Activated naive CD4-positive, alpha-beta T cell treated with anti-CD3 and anti-CD28 coated beads for 36 hours (primary cell): Measurements from ENCODE around the gene MYO1E. TPM values are rescaled to one million over a fixed set of nuclear protein-coding genes. Genes with fewer than 3 reads are reported as not detected.

Experiments
- CTCF ChIA-PET: fragments of 350-600 bp; sonication (Branson Sonifier 250); formaldehyde crosslinking; loops from one replicate; lab custom pipeline; 2021; ENCODE audit warnings: antibody characterized with exemption; lab: Charles Lee
- DNase-seq: peaks from one replicate; pipeline ENCODE4 v3.0.0-alpha.2; 2020
- H3K27ac Mint-ChIP-seq: one replicate; pipeline ENCODE4 v1.8.0; 2021; ENCODE audit warnings: mild to moderate bottlenecking, mixed read lengths
- H3K27me3 Mint-ChIP-seq: one replicate; pipeline ENCODE4 v1.8.0; 2021; ENCODE audit warnings: low read depth, mixed read lengths
- H3K36me3 Mint-ChIP-seq: one replicate; pipeline ENCODE4 v1.8.0; 2021; ENCODE audit warnings: low read depth, mixed read lengths
- H3K4me1 Mint-ChIP-seq: one replicate; pipeline ENCODE4 v1.8.0; 2021; ENCODE audit warnings: low read depth, mixed read lengths
- H3K4me3 Mint-ChIP-seq: one replicate; pipeline ENCODE4 v1.8.0; 2021; ENCODE audit warnings: mild to moderate bottlenecking, moderate library complexity, mixed read lengths
- H3K9me3 Mint-ChIP-seq: one replicate; pipeline ENCODE4 v1.8.0; 2021; ENCODE audit warnings: mixed read lengths
- intact Hi-C: fragments of 100-400 bp; cut with micrococcal nuclease; formaldehyde crosslinking; loops from one replicate; pipeline ENCODE4 v1.15.1; 2023
- total RNA-seq, 2 experiments: library from RNA; stranded (reverse); gene quantifications; one replicate each; pipeline ENCODE4 v1.2.3, GENCODE V29; 2021

MYO1E gene
- total RNA-seq, 2 experiments from 2014 or later = 1.4 to 2.9 TPM

DNA sequence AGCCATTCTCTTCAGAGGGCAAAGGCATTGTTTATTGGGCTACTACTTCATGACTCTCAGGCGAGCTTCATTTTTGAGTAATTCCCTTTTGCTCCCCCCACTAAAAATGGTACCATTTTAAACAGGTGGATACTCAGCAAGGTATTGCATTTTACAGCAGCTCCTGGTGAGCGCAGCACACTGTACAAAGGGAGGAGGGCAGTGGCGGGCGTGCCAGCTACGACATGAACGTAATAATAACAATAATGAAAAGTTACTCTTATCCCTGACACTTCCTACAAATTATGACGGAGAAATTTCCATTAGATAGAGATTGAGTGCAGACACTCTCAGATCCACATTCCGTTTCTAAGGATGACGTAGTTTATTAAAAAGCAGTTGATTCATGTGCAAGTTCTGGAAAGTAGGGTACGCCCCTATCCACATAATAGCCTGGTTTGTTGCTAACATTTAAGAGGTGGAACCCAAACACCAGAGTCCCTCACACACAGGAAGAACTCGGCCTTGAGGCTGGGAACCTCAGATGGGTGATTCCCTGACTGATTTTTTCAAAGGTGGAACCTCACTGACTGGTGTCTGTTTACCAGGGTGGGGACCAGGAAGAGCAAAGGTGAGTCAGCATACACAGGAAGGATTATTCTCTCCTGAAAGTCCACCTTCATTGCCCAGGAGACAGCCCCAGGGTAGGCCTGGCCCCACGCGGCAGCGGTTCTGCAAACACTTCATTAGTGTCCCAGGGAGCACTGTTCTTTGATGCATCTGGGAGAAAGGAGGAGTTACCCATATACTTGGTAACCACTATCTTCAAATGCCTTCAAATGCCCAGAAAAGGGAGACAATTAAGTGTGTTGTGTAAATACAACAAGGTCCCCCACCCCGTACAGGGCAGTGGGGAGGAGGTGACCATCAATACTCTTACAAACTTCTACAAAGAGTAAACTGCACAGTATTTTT lies 96.2 kb downstream of the MYO1E start:
- Mint-ChIP-seq H3K4me3 (no peak overlapping the region), H3K9me3 (no peaks in the 10 kb centered on the region), H3K27ac (no peak overlapping the region), H3K4me1 (no peaks in the 10 kb centered on the region), H3K27me3 (peaks cover 2% of the 10 kb centered on the region), H3K36me3 (no peaks in the 10 kb centered on the region)
- intact Hi-C loops = no loop called here
- CTCF ChIA-PET = no interaction called here
- DNase-seq = no peak

- H3K4me3 Mint-ChIP-seq = no peak overlapping the region
- no peaks in the 10 kb centered on the region for H3K4me1 Mint-ChIP-seq
- CTCF ChIA-PET = no interaction called here
- H3K9me3 Mint-ChIP-seq = no peaks in the 10 kb centered on the region
- H3K36me3 Mint-ChIP-seq = no peaks in the 10 kb centered on the region
- H3K27ac Mint-ChIP-seq = no peak overlapping the region
- DNase-seq = no peak
- intact Hi-C loops = no loop called here
- H3K27me3 Mint-ChIP-seq = no peaks in the 10 kb centered on the region
Measured at GRCh38 chr15:59274126-59274970, 98.3 kb downstream of the MYO1E start.

DNA sequence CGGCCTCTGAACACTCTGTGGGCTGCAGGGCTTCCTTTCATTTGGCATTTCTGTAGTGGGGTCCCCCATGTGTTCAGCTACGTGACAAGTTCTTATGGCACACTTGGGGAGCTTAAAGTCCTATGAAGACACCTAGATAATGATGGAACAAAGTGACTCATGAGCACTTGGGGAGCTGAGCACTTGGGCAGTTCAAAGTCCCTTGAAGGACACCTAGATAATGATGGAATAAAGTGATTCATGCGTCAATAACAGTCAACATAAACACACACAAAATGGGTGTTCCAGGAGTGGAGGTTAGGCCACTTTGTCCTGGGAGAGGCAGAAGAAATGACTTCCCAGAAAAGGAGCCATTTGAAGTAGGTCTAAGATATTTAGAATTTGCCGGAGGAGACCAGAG lies 99.4 kb downstream of the MYO1E start:
- no peaks in the 10 kb centered on the region for H3K4me1 Mint-ChIP-seq
- no peak overlapping the region for H3K4me3 Mint-ChIP-seq
- no peaks in the 10 kb centered on the region for H3K9me3 Mint-ChIP-seq
- no peak overlapping the region for H3K27ac Mint-ChIP-seq
- H3K36me3 Mint-ChIP-seq = no peaks in the 10 kb centered on the region
- no peaks in the 10 kb centered on the region for H3K27me3 Mint-ChIP-seq
- intact Hi-C loops = no loop called here
- CTCF ChIA-PET = no interaction called here
- no peak for DNase-seq

DNA sequence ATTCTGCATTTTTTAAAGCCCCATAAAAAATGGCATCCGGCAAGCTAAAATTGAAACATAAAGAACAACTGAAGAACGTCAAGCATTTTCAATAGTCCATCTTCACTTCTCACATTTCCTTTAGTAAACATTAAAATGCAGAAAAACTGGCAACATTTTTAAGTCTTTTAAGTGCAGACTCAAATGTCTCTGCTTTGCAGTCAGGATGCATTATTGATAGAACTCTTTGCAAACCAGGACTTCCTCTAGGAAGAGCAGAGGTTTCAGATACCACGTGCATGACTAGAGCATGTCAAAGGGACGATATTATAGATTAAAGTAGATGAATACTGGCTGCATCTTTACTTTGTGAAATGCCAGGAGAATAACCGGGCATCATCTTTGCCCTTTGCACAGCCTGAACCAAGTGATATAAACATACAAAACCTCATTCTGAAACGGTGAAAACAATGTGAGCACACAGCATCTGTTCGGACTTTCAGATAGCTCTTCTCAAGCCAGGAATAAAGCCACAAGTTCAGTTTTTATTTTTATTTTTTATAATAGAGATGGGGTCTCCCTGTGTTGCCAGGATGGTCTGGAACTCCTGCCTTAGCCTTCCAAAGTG lies 101.0 kb downstream of the MYO1E start:
- no peak for DNase-seq
- H3K4me3 Mint-ChIP-seq = no peak overlapping the region
- CTCF ChIA-PET = interaction anchor here (1.0 to 1.1 kb wide), 2 partner anchors 25 to 221 kb away, joined by 3 to 4 read pairs; no protein-coding TSS in a partner anchor
- no peaks in the 10 kb centered on the region for H3K4me1 Mint-ChIP-seq
- no peaks in the 10 kb centered on the region for H3K9me3 Mint-ChIP-seq
- intact Hi-C loops = no loop called here
- no peaks in the 10 kb centered on the region for H3K36me3 Mint-ChIP-seq
- no peaks in the 10 kb centered on the region for H3K27me3 Mint-ChIP-seq
- H3K27ac Mint-ChIP-seq = no peak overlapping the region

DNA sequence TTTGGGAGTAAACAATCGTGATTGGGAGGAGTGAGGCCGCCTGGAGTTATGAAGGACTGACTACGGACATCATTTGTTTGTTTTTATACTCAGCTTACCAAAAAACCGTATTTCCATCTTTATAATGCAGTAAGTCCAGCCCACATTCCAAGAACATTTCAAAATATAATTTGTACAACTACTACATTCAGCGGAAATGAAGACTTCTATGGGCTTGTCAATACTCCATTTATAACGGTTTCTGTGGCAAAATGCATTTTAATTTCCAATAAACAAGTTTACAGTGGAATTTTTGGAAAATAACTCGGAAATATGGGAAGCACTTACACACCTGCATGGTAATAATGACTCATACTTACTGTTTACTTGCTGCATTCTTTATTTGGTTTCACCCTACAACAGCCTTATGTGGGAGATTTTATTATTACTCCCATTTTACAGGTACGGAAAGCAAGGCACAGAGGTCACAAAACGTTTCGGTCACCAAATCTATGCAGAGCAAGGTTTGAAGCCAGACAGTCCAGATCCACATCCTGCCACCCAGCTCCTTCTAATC lies 103.7 kb downstream of the MYO1E start:
- Mint-ChIP-seq H3K36me3 (no peaks in the 10 kb centered on the region), H3K9me3 (no peaks in the 10 kb centered on the region), H3K4me3 (no peak overlapping the region), H3K27me3 (no peaks in the 10 kb centered on the region), H3K4me1 (no peaks in the 10 kb centered on the region), H3K27ac (no peak overlapping the region)
- intact Hi-C loops = no loop called here
- CTCF ChIA-PET = no interaction called here
- DNase-seq = no peak

DNA sequence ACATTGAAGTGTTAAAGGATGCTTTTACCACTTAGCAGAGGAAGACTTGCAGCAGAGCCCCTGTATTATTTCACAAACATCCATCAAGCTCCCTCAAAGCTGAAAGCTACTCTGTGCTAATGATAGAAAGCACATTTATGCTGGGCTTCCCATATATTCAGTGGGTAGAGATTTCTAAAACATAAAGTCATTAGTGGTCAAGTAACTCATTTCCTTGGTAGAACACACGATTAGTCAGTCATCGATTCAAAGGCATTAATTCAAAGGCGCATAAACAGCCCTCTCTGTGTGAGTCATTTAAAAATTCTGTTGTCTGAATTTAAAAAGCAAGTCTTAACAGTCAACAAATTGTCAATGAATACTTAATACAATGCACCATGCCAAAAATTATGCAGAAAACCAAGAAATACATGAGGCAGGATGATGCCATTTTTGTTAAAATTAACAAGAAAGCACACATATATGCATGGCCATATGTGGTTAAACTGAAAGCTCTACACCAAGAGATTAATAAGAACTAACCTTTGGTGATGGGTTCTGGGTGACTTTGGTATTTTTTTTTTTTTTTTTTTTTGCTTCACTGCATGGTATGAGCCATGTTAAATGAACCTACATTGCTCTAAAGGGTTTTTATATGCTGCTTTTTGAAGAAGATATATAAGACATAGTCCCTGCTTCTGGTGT lies 104.4 kb downstream of the MYO1E start:
- no peak overlapping the region for H3K4me3 Mint-ChIP-seq
- DNase-seq = no peak
- no peak overlapping the region for H3K27ac Mint-ChIP-seq
- CTCF ChIA-PET = no interaction called here
- H3K9me3 Mint-ChIP-seq = no peaks in the 10 kb centered on the region
- no peaks in the 10 kb centered on the region for H3K27me3 Mint-ChIP-seq
- no peaks in the 10 kb centered on the region for H3K4me1 Mint-ChIP-seq
- H3K36me3 Mint-ChIP-seq = no peaks in the 10 kb centered on the region
- intact Hi-C loops = no loop called here

- DNase-seq = no peak
- no peaks in the 10 kb centered on the region for H3K9me3 Mint-ChIP-seq
- no peaks in the 10 kb centered on the region for H3K36me3 Mint-ChIP-seq
- H3K4me1 Mint-ChIP-seq = no peaks in the 10 kb centered on the region
- no peak overlapping the region for H3K4me3 Mint-ChIP-seq
- intact Hi-C loops = no loop called here
- H3K27ac Mint-ChIP-seq = no peak overlapping the region
- no peaks in the 10 kb centered on the region for H3K27me3 Mint-ChIP-seq
- CTCF ChIA-PET = no interaction called here
Measured at GRCh38 chr15:59266028-59266427, 106.6 kb downstream of the MYO1E start.

DNA sequence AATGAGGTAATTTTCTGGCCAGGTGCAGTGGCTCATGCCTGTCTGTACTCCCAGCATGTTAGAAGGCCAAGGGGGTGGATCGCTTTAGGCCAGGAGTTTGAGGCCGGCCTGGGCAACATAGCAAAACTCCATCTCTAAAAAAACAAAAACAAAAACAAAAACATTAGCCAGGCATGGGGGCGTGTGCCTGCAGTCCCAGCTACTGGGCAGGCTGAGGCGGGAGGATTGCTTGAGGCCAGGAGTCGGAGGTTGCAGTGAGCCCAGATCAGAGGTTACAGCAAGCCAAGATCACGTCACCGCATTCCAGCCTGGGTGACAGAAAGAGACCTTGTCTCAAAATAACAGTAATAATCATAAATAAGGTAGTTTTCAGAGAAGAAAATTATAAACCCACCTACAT lies 110.4 kb downstream of the MYO1E start:
- H3K4me3 Mint-ChIP-seq = no peak overlapping the region
- CTCF ChIA-PET = no interaction called here
- no peak for DNase-seq
- H3K27me3 Mint-ChIP-seq = no peaks in the 10 kb centered on the region
- H3K9me3 Mint-ChIP-seq = no peaks in the 10 kb centered on the region
- no peak overlapping the region for H3K27ac Mint-ChIP-seq
- intact Hi-C loops = no loop called here
- no peaks in the 10 kb centered on the region for H3K4me1 Mint-ChIP-seq
- no peaks in the 10 kb centered on the region for H3K36me3 Mint-ChIP-seq

DNA sequence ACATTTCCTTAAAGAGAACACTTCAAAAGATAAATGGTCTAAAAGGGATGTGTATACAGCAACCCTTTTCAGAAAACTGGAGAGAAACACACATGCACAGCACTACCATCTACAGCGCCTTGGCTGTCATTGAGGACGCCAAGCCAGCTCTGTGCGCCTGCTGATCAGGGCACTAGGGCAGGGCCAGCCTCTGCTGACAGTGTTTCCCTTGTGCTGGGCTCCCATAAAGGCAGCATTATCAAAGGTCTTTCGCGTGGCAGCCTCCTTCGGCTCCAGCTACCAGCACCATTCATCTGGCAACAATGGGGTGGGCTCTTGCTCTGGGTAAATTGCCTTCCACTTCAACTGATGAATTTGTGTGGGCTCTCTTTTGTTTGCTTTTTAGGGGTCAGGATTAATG lies 112.6 kb downstream of the MYO1E start:
- H3K4me1 Mint-ChIP-seq = peaks cover 11% of the 10 kb centered on the region
- H3K36me3 Mint-ChIP-seq = no peaks in the 10 kb centered on the region
- DNase-seq = no peak

DNA sequence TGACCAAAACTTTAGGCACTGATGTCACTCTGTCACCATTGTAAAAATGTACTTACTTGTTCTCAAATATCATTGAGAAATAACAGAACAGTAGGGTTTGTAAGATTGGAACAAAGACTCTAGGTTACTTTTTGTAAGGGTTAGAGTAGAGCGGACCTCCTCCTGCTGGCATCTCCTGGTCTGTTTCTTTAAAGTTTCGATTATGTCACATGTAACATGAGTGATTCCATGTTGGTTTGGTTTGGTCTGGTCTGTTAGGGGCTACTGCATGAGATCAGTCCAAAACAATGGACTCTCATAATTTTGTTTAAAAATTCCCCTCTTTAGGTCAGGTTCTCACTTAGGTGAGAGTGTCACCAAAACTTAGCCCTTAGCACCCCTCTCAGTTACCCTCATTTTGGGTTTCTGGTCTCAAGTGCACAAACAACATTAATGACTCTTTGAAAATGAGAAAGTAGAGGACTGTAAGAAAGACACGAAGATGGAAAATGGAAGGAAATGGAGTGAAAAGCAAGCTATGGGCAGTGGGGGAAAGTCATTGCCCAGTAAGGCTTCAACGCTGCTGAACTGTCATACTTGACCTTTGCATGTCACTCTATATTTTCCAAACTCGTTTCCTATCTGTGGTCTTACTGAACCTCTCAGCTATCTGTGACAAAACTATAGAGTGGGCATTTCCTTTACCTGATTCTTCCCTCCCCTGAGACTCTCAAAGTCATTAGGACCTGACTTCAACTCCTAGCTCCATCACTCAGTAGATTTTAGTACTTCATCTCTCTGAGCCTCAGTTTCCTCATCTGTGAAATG lies 113.3 kb downstream of the MYO1E start:
- Mint-ChIP-seq H3K4me1 (peaks cover 11% of the 10 kb centered on the region), H3K4me3 (no peak overlapping the region), H3K27me3 (no peaks in the 10 kb centered on the region), H3K27ac (no peak overlapping the region), H3K9me3 (no peaks in the 10 kb centered on the region), H3K36me3 (no peaks in the 10 kb centered on the region)
- no peak for DNase-seq
- CTCF ChIA-PET = no interaction called here
- intact Hi-C loops = no loop called here

More for the DNA sequence above, 112.6 kb downstream of the MYO1E start:
- H3K27ac Mint-ChIP-seq = no peak overlapping the region
- no peaks in the 10 kb centered on the region for H3K27me3 Mint-ChIP-seq
- H3K4me3 Mint-ChIP-seq = no peak overlapping the region
- no peaks in the 10 kb centered on the region for H3K9me3 Mint-ChIP-seq
- intact Hi-C loops = no loop called here
- CTCF ChIA-PET = no interaction called here

- Mint-ChIP-seq H3K4me1 (peaks cover 11% of the 10 kb centered on the region), H3K9me3 (no peaks in the 10 kb centered on the region), H3K36me3 (no peaks in the 10 kb centered on the region), H3K27me3 (no peaks in the 10 kb centered on the region), H3K4me3 (no peak overlapping the region), H3K27ac (no peak overlapping the region)
- CTCF ChIA-PET = no interaction called here
- intact Hi-C loops = no loop called here
- no peak for DNase-seq
Measured at GRCh38 chr15:59258317-59258716, 114.4 kb downstream of the MYO1E start.
